Smooth muscle cell (in vitro differentiated cells): Measurements from ENCODE around the gene CCDC14. TPM values are rescaled to one million over a fixed set of nuclear protein-coding genes. Genes with fewer than 3 reads are reported as not detected.
A peak's percentile ranks its signal among the peaks of the same experiment; 100 is the strongest.

Source experiments
- DNase-seq: peaks from one replicate; lab custom pipeline; 2025; ENCODE audit not compliant: unreplicated experiment; lab: John Stamatoyannopoulos, UW
- H2AFZ ChIP-seq: fragments of 200-600 bp; sonication (generic); 2 replicates; pipeline ENCODE4 v1.6.0; 2016; ENCODE audit warnings: antibody characterized with exemption, low read depth, mild to moderate bottlenecking
- H3F3A ChIP-seq: fragments of 200-600 bp; sonication (generic); 2 replicates; pipeline ENCODE4 v1.6.0; 2017; ENCODE audit warnings: antibody characterized with exemption, low read depth
- H3K27ac ChIP-seq: fragments of 200-600 bp; sonication (generic); 2 replicates; pipeline ENCODE4 v1.5.1; 2016; ENCODE audit warnings: low read depth, mild to moderate bottlenecking
- H3K27me3 ChIP-seq: fragments of 200-600 bp; sonication (generic); 2 replicates; pipeline ENCODE4 v1.6.1; 2016; ENCODE audit warnings: low read depth, mild to moderate bottlenecking
- H3K36me3 ChIP-seq: fragments of 200-600 bp; sonication (generic); 2 replicates; pipeline ENCODE4 v1.5.1; 2016; ENCODE audit warnings: low read depth
- H3K4me1 ChIP-seq: fragments of 200-600 bp; sonication (generic); 2 replicates; pipeline ENCODE4 v1.5.1; 2016; ENCODE audit warnings: low read depth
- H3K4me2 ChIP-seq: fragments of 200-600 bp; sonication (generic); 2 replicates; pipeline ENCODE4 v1.6.0; 2016; ENCODE audit warnings: mild to moderate bottlenecking
- H3K4me3 ChIP-seq: fragments of 200-600 bp; sonication (generic); 2 replicates; pipeline ENCODE4 v1.5.1; 2016; ENCODE audit warnings: mild to moderate bottlenecking
- H3K79me2 ChIP-seq: fragments of 200-600 bp; sonication (generic); 2 replicates; pipeline ENCODE4 v1.6.0; 2016; ENCODE audit warnings: low read depth, mild to moderate bottlenecking
- H3K9ac ChIP-seq: fragments of 200-600 bp; sonication (generic); 2 replicates; pipeline ENCODE4 v1.6.0; 2016; ENCODE audit warnings: low read depth
- H3K9me3 ChIP-seq: fragments of 200-600 bp; sonication (generic); replicated peaks from 2 replicates; pipeline ENCODE4 v1.5.1; 2016; ENCODE audit warnings: low read depth
- H4K20me1 ChIP-seq: fragments of 200-600 bp; sonication (generic); 2 replicates; pipeline ENCODE4 v1.6.0; 2016; ENCODE audit warnings: low read depth
- WGBS: methylation state at CpG from one replicate; pipeline ENCODE4 v1.1.7; 2016; ENCODE audit warnings: low lambda C conversion rate; 5-methylcytosine and 5-hydroxymethylcytosine counted together
- polyA plus RNA-seq: library from polyadenylated mRNA; unstranded; fragments of >200 nt; fragmentation: Nextera tagmentation; extraction: Ambion mirVana; gene quantifications from 2 replicates; pipeline ENCODE4 v1.2.1, GENCODE V29; 2016
- total RNA-seq: library from RNA; depleted of rRNA; stranded (reverse); fragments of >200 nt; gene quantifications from 2 replicates; pipeline ENCODE4 v1.2.3, GENCODE V29; 2014
- TF ChIP-seq, protein P1 (sequence below): fragments of 200-600 bp; sonication (generic); IDR thresholded peaks from 2 replicates; pipeline ENCODE4 v1.5.1; 2017; ENCODE audit warnings: borderline replicate concordance, mild to moderate bottlenecking, antibody characterized with exemption; ENCODE audit not compliant: insufficient read depth, poor library complexity, severe bottlenecking

The CCDC14 gene
- total and polyA plus RNA-seq, 2 experiments from 2014 or later: 15.4 to 80.9 TPM

DNA sequence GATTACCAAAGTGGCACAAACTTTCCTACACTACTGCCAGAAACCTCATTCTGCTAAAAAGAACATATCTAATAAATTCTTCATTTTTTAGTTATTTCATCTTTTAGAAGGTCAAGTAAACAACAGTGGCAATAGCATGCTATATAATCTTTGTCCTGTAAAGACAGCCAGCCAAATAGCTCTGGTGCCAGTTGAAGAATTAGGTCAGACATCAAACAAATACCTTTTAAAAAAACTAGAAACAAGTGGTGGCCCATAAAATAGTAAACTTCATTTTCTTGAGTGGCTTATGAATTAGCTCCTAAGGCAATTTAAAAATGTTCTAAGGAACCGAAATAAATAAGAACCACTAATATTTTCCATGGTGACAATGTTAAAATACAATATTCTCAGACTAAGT lies 19.5 kb downstream of the CCDC14 start:
- no peak overlapping the region for H3K4me2 ChIP-seq
- peaks cover 3% of the 10 kb centered on the region for H3K36me3 ChIP-seq
- no peaks in the 10 kb centered on the region for H3K79me2 ChIP-seq
- H3K9ac ChIP-seq: no peak overlapping the region
- H3K4me3 ChIP-seq: no peak overlapping the region
- H2AFZ ChIP-seq: no peak overlapping the region
- DNase-seq: no peak
- H3K27ac ChIP-seq: no peak overlapping the region
- no peaks in the 10 kb centered on the region for H3K9me3 ChIP-seq
- no peaks in the 10 kb centered on the region for H3K27me3 ChIP-seq
- H3F3A ChIP-seq: no peaks in the 10 kb centered on the region
- H4K20me1 ChIP-seq: no peaks in the 10 kb centered on the region
- WGBS: 100% methylated on average over 1 of the region's 1 CpG
- H3K4me1 ChIP-seq: no peaks in the 10 kb centered on the region
- TF ChIP-seq, protein P1, sequence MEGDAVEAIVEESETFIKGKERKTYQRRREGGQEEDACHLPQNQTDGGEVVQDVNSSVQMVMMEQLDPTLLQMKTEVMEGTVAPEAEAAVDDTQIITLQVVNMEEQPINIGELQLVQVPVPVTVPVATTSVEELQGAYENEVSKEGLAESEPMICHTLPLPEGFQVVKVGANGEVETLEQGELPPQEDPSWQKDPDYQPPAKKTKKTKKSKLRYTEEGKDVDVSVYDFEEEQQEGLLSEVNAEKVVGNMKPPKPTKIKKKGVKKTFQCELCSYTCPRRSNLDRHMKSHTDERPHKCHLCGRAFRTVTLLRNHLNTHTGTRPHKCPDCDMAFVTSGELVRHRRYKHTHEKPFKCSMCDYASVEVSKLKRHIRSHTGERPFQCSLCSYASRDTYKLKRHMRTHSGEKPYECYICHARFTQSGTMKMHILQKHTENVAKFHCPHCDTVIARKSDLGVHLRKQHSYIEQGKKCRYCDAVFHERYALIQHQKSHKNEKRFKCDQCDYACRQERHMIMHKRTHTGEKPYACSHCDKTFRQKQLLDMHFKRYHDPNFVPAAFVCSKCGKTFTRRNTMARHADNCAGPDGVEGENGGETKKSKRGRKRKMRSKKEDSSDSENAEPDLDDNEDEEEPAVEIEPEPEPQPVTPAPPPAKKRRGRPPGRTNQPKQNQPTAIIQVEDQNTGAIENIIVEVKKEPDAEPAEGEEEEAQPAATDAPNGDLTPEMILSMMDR: no peak

DNA sequence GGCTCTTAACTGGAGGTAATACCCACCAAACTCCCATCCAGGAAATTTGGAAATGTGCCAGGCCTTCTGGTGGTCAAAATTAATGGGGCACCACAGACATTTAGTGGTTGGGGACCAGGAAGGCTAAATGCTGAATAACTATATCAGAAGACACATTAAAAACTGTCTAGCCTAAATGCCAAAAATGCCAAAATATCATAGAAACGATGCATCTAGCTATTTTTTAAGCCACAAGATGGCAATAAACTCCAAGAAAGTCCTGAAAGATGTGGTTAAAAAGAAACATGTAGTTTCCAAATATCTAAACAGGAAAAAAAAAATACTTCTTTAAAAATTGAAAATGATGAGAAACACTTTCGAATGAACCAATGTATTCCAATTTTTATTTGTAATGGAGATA lies 19.9 kb downstream of the CCDC14 start:
- Histone ChIP-seq H3K36me3 (no peaks in the 10 kb centered on the region), H3K9me3 (no peaks in the 10 kb centered on the region), H2AFZ (no peak overlapping the region), H3F3A (no peaks in the 10 kb centered on the region), H3K27ac (no peak overlapping the region), H3K27me3 (no peaks in the 10 kb centered on the region), H3K4me3 (no peak overlapping the region), H3K79me2 (no peaks in the 10 kb centered on the region), H3K9ac (no peak overlapping the region), H3K4me2 (no peak overlapping the region), H3K4me1 (no peaks in the 10 kb centered on the region), H4K20me1 (no peaks in the 10 kb centered on the region)
- DNase-seq: no peak
- WGBS: 98% methylated on average over 2 of the region's 2 CpGs
- TF ChIP-seq, protein P1: peak; percentile 16

DNA sequence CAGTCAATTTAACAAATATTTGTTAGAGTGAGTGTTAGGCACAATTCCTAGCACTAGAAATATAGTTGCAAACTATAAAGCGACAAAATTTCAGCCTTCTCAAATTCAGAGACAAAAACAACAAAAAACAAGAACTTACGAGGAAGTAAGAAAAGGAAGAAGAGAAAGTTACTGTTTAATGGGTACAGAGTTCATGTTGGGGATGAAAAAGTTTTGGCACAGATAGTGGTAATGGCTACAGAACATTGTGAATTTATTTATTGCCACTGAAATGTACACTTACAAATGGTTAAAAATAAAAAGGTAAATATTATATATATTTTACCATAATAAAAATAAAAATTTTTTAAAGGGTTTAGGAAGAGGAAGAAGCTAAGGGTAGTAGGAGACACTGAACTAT lies 21.3 kb downstream of the CCDC14 start:
- no peak overlapping the region for H3K4me2 ChIP-seq
- no peaks in the 10 kb centered on the region for H3K4me1 ChIP-seq
- no peak overlapping the region for H3K27ac ChIP-seq
- no peaks in the 10 kb centered on the region for H3K9me3 ChIP-seq
- H4K20me1 ChIP-seq: no peaks in the 10 kb centered on the region
- DNase-seq: no peak
- no peak overlapping the region for H3K4me3 ChIP-seq
- WGBS: 94% methylated on average over 2 of the region's 2 CpGs
- no peak overlapping the region for H3K9ac ChIP-seq
- TF ChIP-seq, protein P1: no peak
- no peaks in the 10 kb centered on the region for H3K36me3 ChIP-seq
- H2AFZ ChIP-seq: no peak overlapping the region
- H3F3A ChIP-seq: no peaks in the 10 kb centered on the region
- H3K27me3 ChIP-seq: no peaks in the 10 kb centered on the region
- H3K79me2 ChIP-seq: no peaks in the 10 kb centered on the region

DNA sequence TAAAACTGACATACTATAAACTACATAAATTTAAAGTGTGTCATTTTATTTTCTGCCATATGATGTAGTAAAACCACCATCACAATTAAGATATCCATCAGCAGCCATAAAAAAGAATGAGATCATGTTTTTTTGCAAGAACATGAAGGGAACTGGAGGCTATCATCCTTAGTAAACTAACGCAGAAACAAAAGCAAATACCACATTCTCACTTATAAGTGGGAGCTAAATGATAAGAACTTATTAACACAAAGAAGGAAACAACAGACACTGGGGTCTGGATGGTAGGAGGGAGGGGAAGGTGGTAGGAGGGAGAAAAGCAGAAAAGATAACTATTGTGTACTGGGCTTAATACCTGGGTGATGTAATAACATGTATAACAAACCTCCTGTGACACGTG lies 24.6 kb downstream of the CCDC14 start:
- DNase-seq: no peak
- Histone ChIP-seq H3K79me2 (no peaks in the 10 kb centered on the region), H3K9me3 (no peaks in the 10 kb centered on the region), H3K4me2 (no peak overlapping the region), H3K4me1 (no peaks in the 10 kb centered on the region), H3K27ac (no peak overlapping the region), H3K27me3 (no peaks in the 10 kb centered on the region), H3K4me3 (no peak overlapping the region), H3K9ac (no peak overlapping the region), H3F3A (no peaks in the 10 kb centered on the region), H2AFZ (no peak overlapping the region), H4K20me1 (no peaks in the 10 kb centered on the region), H3K36me3 (peaks cover 9% of the 10 kb centered on the region)
- WGBS: 45% methylated on average over 2 of the region's 2 CpGs
- TF ChIP-seq, protein P1: no peak
